ENCODE data around the gene UGT1A8. TPM values are rescaled to one million over a fixed set of nuclear protein-coding genes. Genes with fewer than 3 reads are reported as not detected.

The UGT1A8 gene
- total RNA-seq, 1 donor from 2014 or later: under 0.01 TPM

- H3K27me3 ChIP-seq (ENCODE audit: control insufficient read depth, insufficient read depth, low read length): no peaks in the 10 kb centered on the region
- no peak overlapping the region for H3K4me3 ChIP-seq (ENCODE audit: low read depth, low read length)
- TF ChIP-seq CTCF (IDR thresholded peaks at IDR 0.05; ENCODE audit: insufficient read depth, low read length, severe bottlenecking): no peak
- FAIRE-seq: no peak
- no peaks in the 10 kb centered on the region for H3K36me3 ChIP-seq (ENCODE audit: control insufficient read depth, insufficient read depth, low read length)
- DNase-seq (ENCODE audit: low read depth): no peak
Observed at GRCh38 chr2:233780771-233781170, 163.3 kb downstream of the UGT1A8 start.

- no peaks in the 10 kb centered on the region for H3K27me3 ChIP-seq (ENCODE audit: control insufficient read depth, insufficient read depth, low read length)
- no peak overlapping the region for H3K4me3 ChIP-seq (ENCODE audit: low read depth, low read length)
- FAIRE-seq (no peak), DNase-seq (ENCODE audit: low read depth) (no peak)
- TF ChIP-seq CTCF (IDR thresholded peaks at IDR 0.05; ENCODE audit: insufficient read depth, low read length, severe bottlenecking): no peak
- H3K36me3 ChIP-seq (ENCODE audit: control insufficient read depth, insufficient read depth, low read length): no peaks in the 10 kb centered on the region
Observed at GRCh38 chr2:233789554-233789953, 172.1 kb downstream of the UGT1A8 start.

- H3K4me3 ChIP-seq (ENCODE audit: low read depth, low read length): no peak overlapping the region
- no peaks in the 10 kb centered on the region for H3K36me3 ChIP-seq (ENCODE audit: control insufficient read depth, insufficient read depth, low read length)
- FAIRE-seq (no peak), DNase-seq (ENCODE audit: low read depth) (no peak)
- H3K27me3 ChIP-seq (ENCODE audit: control insufficient read depth, insufficient read depth, low read length): no peaks in the 10 kb centered on the region
- TF ChIP-seq CTCF (IDR thresholded peaks at IDR 0.05; ENCODE audit: insufficient read depth, low read length, severe bottlenecking): no peak
Observed at GRCh38 chr2:233791151-233791882, 173.9 kb downstream of the UGT1A8 start.

- Histone ChIP-seq H3K27me3 (ENCODE audit: control insufficient read depth, insufficient read depth, low read length) (no peaks in the 10 kb centered on the region), H3K4me3 (ENCODE audit: low read depth, low read length) (no peak overlapping the region), H3K36me3 (ENCODE audit: control insufficient read depth, insufficient read depth, low read length) (no peaks in the 10 kb centered on the region)
- FAIRE-seq: no peak
- DNase-seq (ENCODE audit: low read depth): no peak
- no peak for TF ChIP-seq CTCF (IDR thresholded peaks at IDR 0.05; ENCODE audit: insufficient read depth, low read length, severe bottlenecking)
Observed at GRCh38 chr2:233791883-233792329, 174.5 kb downstream of the UGT1A8 start.

- H3K4me3 ChIP-seq (ENCODE audit: low read depth, low read length): no peak overlapping the region
- FAIRE-seq (no peak), DNase-seq (ENCODE audit: low read depth) (no peak)
- no peak for TF ChIP-seq CTCF (IDR thresholded peaks at IDR 0.05; ENCODE audit: insufficient read depth, low read length, severe bottlenecking)
- H3K27me3 ChIP-seq (ENCODE audit: control insufficient read depth, insufficient read depth, low read length): no peaks in the 10 kb centered on the region
- no peaks in the 10 kb centered on the region for H3K36me3 ChIP-seq (ENCODE audit: control insufficient read depth, insufficient read depth, low read length)
Observed at GRCh38 chr2:233792720-233793119, 175.3 kb downstream of the UGT1A8 start.
